ENCODE results near the gene UNC13D.

UNC13D gene

GRCh38 chr17:75849724-75850123 lies 5.5 kb upstream of the UNC13D start:
- DNase-seq, result no peak

- DNase-seq, result no peak
Observed at GRCh38 chr17:75849279-75849646, 5.1 kb upstream of the UNC13D start.

- no peak for DNase-seq
Observed at GRCh38 chr17:75848523-75849278, 4.5 kb upstream of the UNC13D start.

- DNase-seq, result no peak
Observed at GRCh38 chr17:75847614-75848522, 3.7 kb upstream of the UNC13D start.

GRCh38 chr17:75846692-75847613 lies 2.7 kb upstream of the UNC13D start:
- no peak for DNase-seq

- no peak for DNase-seq
Observed at GRCh38 chr17:75845933-75846691, 1.9 kb upstream of the UNC13D start.

GRCh38 chr17:75845058-75845711 lies 981 bp upstream of the UNC13D start:
- no peak for DNase-seq

GRCh38 chr17:75844530-75845057 lies 390 bp upstream of the UNC13D start:
- no peak for DNase-seq

GRCh38 chr17:75842963-75843576 lies 1.1 kb downstream of the UNC13D start:
- no peak for DNase-seq

- no peak for DNase-seq
Observed at GRCh38 chr17:75842411-75842810, 1.8 kb downstream of the UNC13D start.

- no peak for DNase-seq
Observed at GRCh38 chr17:75840799-75841164, 3.4 kb downstream of the UNC13D start.

- DNase-seq, result no peak
Observed at GRCh38 chr17:75839942-75840798, 4.0 kb downstream of the UNC13D start.

GRCh38 chr17:75838410-75838809 lies 5.8 kb downstream of the UNC13D start:
- DNase-seq, result no peak

- DNase-seq, result no peak
Observed at GRCh38 chr17:75837899-75838298, 6.3 kb downstream of the UNC13D start.

GRCh38 chr17:75836605-75837004 lies 7.6 kb downstream of the UNC13D start:
- DNase-seq, result no peak

GRCh38 chr17:75835654-75835987 lies 8.6 kb downstream of the UNC13D start:
- DNase-seq, result no peak

- DNase-seq, result no peak
Observed at GRCh38 chr17:75834928-75835653, 9.1 kb downstream of the UNC13D start.

- no peak for DNase-seq
Observed at GRCh38 chr17:75834279-75834920, 9.8 kb downstream of the UNC13D start.
